Stomach (tissue), 9 donors: ENCODE measurements around the gene LCN6. TPM values are rescaled to one million over a fixed set of nuclear protein-coding genes. Genes with fewer than 3 reads are reported as not detected.
A peak's percentile ranks its signal among the peaks of the same experiment; 100 is the strongest.

Experiments used
- DNase-seq, 2 donors: peaks; one replicate each; pipeline versions ENCODE4 v3.0.0 to v3.0.0-alpha.2; 2013 to 2019
- H3K27ac ChIP-seq, 5 donors: fragments of 200-600 bp in 4 of 5; sonication (generic) in 4 of 5; one replicate each; pipeline ENCODE4 v1.5.1; 2013 to 2019; ENCODE audit warnings: mild to moderate bottlenecking in 1 of 5, moderate library complexity in 1 of 5
- H3K27me3 ChIP-seq, 3 donors: fragments of 200-600 bp; sonication (generic); one replicate each; pipeline ENCODE4 v1.5.1; 2017 to 2019; ENCODE audit warnings: mixed run types in 1 of 3
- H3K36me3 ChIP-seq, 4 donors: fragments of 200-600 bp; sonication (generic); 1 replicate in 3 of 4; 2 replicates in 1 of 4; pipeline ENCODE4 v1.5.1; 2016 to 2019
- H3K4me1 ChIP-seq, 4 donors: fragments of 200-600 bp; sonication (generic); one replicate each; pipeline ENCODE4 v1.5.1; 2016 to 2019
- H3K4me3 ChIP-seq, 4 donors: fragments of 200-600 bp; sonication (generic) in 3 of 4; one replicate each; pipeline ENCODE4 v1.5.1; 2016 to 2019; ENCODE audit warnings: mild to moderate bottlenecking in 1 of 4
- H3K9me3 ChIP-seq, 4 donors: fragments of 200-600 bp; sonication (generic); one replicate each; pipeline ENCODE4 v1.5.1; 2016 to 2019
- CTCF ChIP-seq, 7 experiments: fragments of 450-650 bp in 4 of 7; fragments of 200-600 bp in 3 of 7; sonication (generic) in 3 of 7; IDR thresholded peaks; one replicate each; pipeline ENCODE4 v1.5.1; 2016 to 2019; ENCODE audit warnings: antibody characterized with exemption in 7 of 7, control low read depth in 2 of 7, mild to moderate bottlenecking in 1 of 7
- EP300 ChIP-seq: sonication (generic); formaldehyde crosslinking; IDR thresholded peaks from one replicate; pipeline ENCODE4 v1.6.1; 2017; ENCODE audit warnings: antibody characterized with exemption
- POLR2A ChIP-seq, 4 donors: fragments of 450-650 bp; IDR thresholded peaks; one replicate each; pipeline ENCODE4 v1.6.1; 2016; ENCODE audit warnings: antibody characterized with exemption in 4 of 4, control low read depth in 2 of 4, mild to moderate bottlenecking in 1 of 4, moderate library complexity in 1 of 4
- POLR2AphosphoS5 ChIP-seq, 3 donors: sonication (generic); formaldehyde crosslinking; IDR thresholded peaks; one replicate each; pipeline ENCODE4 v1.6.1; 2016; ENCODE audit warnings: antibody characterized with exemption in 3 of 3
- WGBS, 5 donors: extraction: QIAGEN DNeasy Blood & Tissue Kit in 3 of 5; methylation state at CpG; one replicate each; pipeline versions ENCODE4 v1.1.5 to v1.1.7; 2013 to 2018; 5-methylcytosine and 5-hydroxymethylcytosine counted together
- intact Hi-C: fragments of 100-400 bp; cut with DNase I; formaldehyde crosslinking; loops from one replicate; pipeline ENCODE4 v1.15.1; 2023; ENCODE audit warnings: low total_unique reads
- polyA plus RNA-seq, 3 donors: library from polyadenylated mRNA; stranded (reverse); fragments of 200-250 nt; gene quantifications; one replicate each; pipeline ENCODE4 v1.2.3, GENCODE V29; 2013
- total RNA-seq, 5 donors: library from RNA; depleted of rRNA; stranded (reverse); fragments of >200 nt; gene quantifications; one replicate each; pipeline versions ENCODE4 v1.1.0 to v1.2.3, GENCODE V29; 2014 to 2016
- donor health status: healthy with polysubstance abuse.
- donor health status: Bipolar disorder and iron deficiency.
- donor health status: healthy.

The LCN6 gene
- total and polyA plus RNA-seq, 8 donors, result 7.0 to 31.2 (median 19.2) TPM; not detected in 2

- DNase-seq, result no peak
- intact Hi-C loops, result no loop called here
- no peak for TF ChIP-seq EP300
- TF ChIP-seq CTCF (IDR thresholded peaks at IDR 0.05), result no peak
- TF ChIP-seq POLR2AphosphoS5 (IDR thresholded peaks at IDR 0.05), result no peak
- TF ChIP-seq POLR2A (IDR thresholded peaks at IDR 0.05), result no peak
- whole genome bisulfite sequencing, 5 donors, result 58 to 73% (median 67%) methylated on average over 7 of the region's 7 CpGs
- H3K27ac ChIP-seq, result no peak overlapping the region
- peaks cover 0 to 5% (median 0%) of the 10 kb centered on the region in 4 donors for H3K4me1 ChIP-seq
- H3K9me3 ChIP-seq, result peaks cover 0 to 7% (median 6%) of the 10 kb centered on the region in 4 donors
- no peaks in the 10 kb centered on the region for H3K27me3 ChIP-seq
- H3K36me3 ChIP-seq, result no peaks in the 10 kb centered on the region
- H3K4me3 ChIP-seq, result no peak overlapping the region
Observed at GRCh38 chr9:136776947-136777346, 28.6 kb upstream of the LCN6 start.

GRCh38 chr9:136775191-136775590 lies 26.9 kb upstream of the LCN6 start:
- DNase-seq, result no peak
- Histone ChIP-seq H3K4me3 (no peak overlapping the region), H3K4me1 (peaks cover 0 to 5% (median 0%) of the 10 kb centered on the region in 4 donors), H3K27ac (no peak overlapping the region), H3K27me3 (no peaks in the 10 kb centered on the region), H3K36me3 (no peaks in the 10 kb centered on the region), H3K9me3 (peaks cover 0 to 7% (median 6%) of the 10 kb centered on the region in 4 donors)
- 79 to 99% (median 87%) methylated on average over 6 of the region's 6 CpGs for WGBS, 5 donors
- no peak for TF ChIP-seq POLR2A (IDR thresholded peaks at IDR 0.05)
- no peak for TF ChIP-seq EP300
- TF ChIP-seq POLR2AphosphoS5 (IDR thresholded peaks at IDR 0.05), result no peak
- no peak for TF ChIP-seq CTCF (IDR thresholded peaks at IDR 0.05)
- intact Hi-C loops, result no loop called here

GRCh38 chr9:136774416-136775045 lies 26.2 kb upstream of the LCN6 start:
- 86 to 93% (median 89%) methylated on average over 11 to 12 of the region's 12 CpGs for WGBS, 5 donors
- DNase-seq, result no peak
- Histone ChIP-seq H3K4me3 (no peak overlapping the region), H3K4me1 (peaks cover 0 to 5% (median 4%) of the 10 kb centered on the region in 4 donors), H3K9me3 (peaks cover 0 to 7% (median 6%) of the 10 kb centered on the region in 4 donors), H3K36me3 (no peaks in the 10 kb centered on the region), H3K27ac (no peak overlapping the region), H3K27me3 (peaks cover 0 to 3% (median 0%) of the 10 kb centered on the region in 3 donors)
- intact Hi-C loops, result no loop called here
- TF ChIP-seq CTCF (IDR thresholded peaks at IDR 0.05) (no peak), POLR2AphosphoS5 (IDR thresholded peaks at IDR 0.05) (no peak), EP300 (no peak), POLR2A (IDR thresholded peaks at IDR 0.05) (no peak)

GRCh38 chr9:136773386-136774044 lies 25.2 kb upstream of the LCN6 start:
- peak in 1 of 2 donors; percentile 28 for DNase-seq
- WGBS, 5 donors, result 79 to 86% (median 81%) methylated on average over 5 to 7 of the region's 7 CpGs

More at GRCh38 chr9:136773386-136774044, 25.2 kb upstream of the LCN6 start:
- TF ChIP-seq POLR2AphosphoS5 (IDR thresholded peaks at IDR 0.05), result no peak
- TF ChIP-seq EP300, result no peak
- TF ChIP-seq POLR2A (IDR thresholded peaks at IDR 0.05), result no peak
- no peak for TF ChIP-seq CTCF (IDR thresholded peaks at IDR 0.05)
- H3K27ac ChIP-seq, result no peak overlapping the region
- no peaks in the 10 kb centered on the region for H3K36me3 ChIP-seq
- intact Hi-C loops, result no loop called here
- peaks cover 0 to 9% (median 0%) of the 10 kb centered on the region in 3 donors for H3K27me3 ChIP-seq
- no peak overlapping the region for H3K4me3 ChIP-seq
- H3K4me1 ChIP-seq, result peaks cover 0 to 5% (median 4%) of the 10 kb centered on the region in 4 donors
- peaks cover 0 to 7% (median 6%) of the 10 kb centered on the region in 4 donors for H3K9me3 ChIP-seq
